HEK293T (cell line): Measurements from ENCODE around the gene LRP2BP.

Experiments used
- CTCF ChIA-PET: fragments of 350-600 bp; formaldehyde crosslinking; extraction: SDS; loops from one replicate; lab custom pipeline; 2021; ENCODE audit warnings: antibody characterized with exemption, inconsistent platforms; lab: Yijun Ruan, JAX
- POLR2A ChIA-PET: fragments of 350-600 bp; formaldehyde crosslinking; extraction: SDS; loops from one replicate; lab custom pipeline; 2020; ENCODE audit warnings: antibody characterized with exemption, inconsistent platforms; lab: Yijun Ruan, JAX
- DNase-seq: peaks from one replicate; pipeline ENCODE4 v3.0.0; 2012; ENCODE audit warnings: mixed read lengths; ENCODE audit errors: extremely low spot score
- ARNT ChIP-seq: fragments of 450-650 bp; IDR thresholded peaks from 2 replicates; pipeline ENCODE4 v1.6.1; 2017; ENCODE audit warnings: mild to moderate bottlenecking
- BHLHE40 ChIP-seq: fragments of 450-650 bp; IDR thresholded peaks from 2 replicates; pipeline ENCODE4 v1.6.1; 2016; ENCODE audit warnings: mild to moderate bottlenecking, moderate library complexity, borderline replicate concordance
- CTBP1 ChIP-seq: fragments of 450-650 bp; IDR thresholded peaks from 2 replicates; pipeline ENCODE4 v1.6.1; 2016; ENCODE audit warnings: borderline replicate concordance
- ELF4 ChIP-seq: fragments of 450-650 bp; IDR thresholded peaks from 2 replicates; pipeline ENCODE4 v1.6.1; 2017; ENCODE audit warnings: antibody characterized with exemption
- FOXA1 ChIP-seq: fragments of 450-650 bp; IDR thresholded peaks from 2 replicates; pipeline ENCODE4 v1.6.1; 2016; ENCODE audit warnings: mild to moderate bottlenecking
- FOXK2 ChIP-seq: fragments of 450-650 bp; IDR thresholded peaks from 2 replicates; pipeline ENCODE4 v1.6.1; 2016; ENCODE audit warnings: mild to moderate bottlenecking
- FOXM1 ChIP-seq: fragments of 450-650 bp; IDR thresholded peaks from 2 replicates; pipeline ENCODE4 v1.6.1; 2017; ENCODE audit warnings: mild to moderate bottlenecking, borderline replicate concordance
- HDGF ChIP-seq: fragments of 450-650 bp; IDR thresholded peaks from 2 replicates; pipeline ENCODE4 v1.6.1; 2017; ENCODE audit warnings: antibody characterized with exemption, borderline replicate concordance
- L3MBTL2 ChIP-seq: fragments of 450-650 bp; conservative IDR thresholded peaks from 2 replicates; pipeline ENCODE4 v1.6.1; 2016; ENCODE audit warnings: mild to moderate bottlenecking
- LEF1 ChIP-seq: fragments of 450-650 bp; IDR thresholded peaks from 2 replicates; pipeline ENCODE4 v1.6.1; 2017; ENCODE audit warnings: mild to moderate bottlenecking, borderline replicate concordance
- NFRKB ChIP-seq: fragments of 450-650 bp; IDR thresholded peaks from 2 replicates; pipeline ENCODE4 v1.6.1; 2016; ENCODE audit warnings: mild to moderate bottlenecking, moderate library complexity
- PKNOX1 ChIP-seq: fragments of 450-650 bp; IDR thresholded peaks from 2 replicates; pipeline ENCODE4 v1.6.1; 2016
- SP1 ChIP-seq: fragments of 450-650 bp; IDR thresholded peaks from 2 replicates; pipeline ENCODE4 v1.6.1; 2017
- SUZ12 ChIP-seq: fragments of 450-650 bp; IDR thresholded peaks from 2 replicates; pipeline ENCODE4 v1.6.1; 2016; ENCODE audit warnings: mild to moderate bottlenecking
- TARDBP ChIP-seq: fragments of 450-650 bp; IDR thresholded peaks from 2 replicates; pipeline ENCODE4 v1.6.1; 2016
- ZNF384 ChIP-seq: fragments of 450-650 bp; IDR thresholded peaks from 2 replicates; pipeline ENCODE4 v1.6.1; 2016

LRP2BP gene

GRCh38 chr4:185399466-185399865, 3.7 kb upstream of the LRP2BP start:
- no peak for DNase-seq
- CTCF ChIA-PET = no interaction called here
- no peak for TF ChIP-seq LEF1
- TF ChIP-seq FOXM1 = no peak
- TF ChIP-seq ARNT = no peak
- TF ChIP-seq ZNF384 = no peak
- no peak for TF ChIP-seq FOXK2
- TF ChIP-seq TARDBP = no peak
- no peak for TF ChIP-seq ELF4
- TF ChIP-seq FOXA1 = no peak
- TF ChIP-seq BHLHE40 = no peak
- TF ChIP-seq NFRKB = no peak
- no peak for TF ChIP-seq PKNOX1
- POLR2A ChIA-PET = no interaction called here

GRCh38 chr4:185398618-185399017, 2.9 kb upstream of the LRP2BP start:
- DNase-seq = no peak
- POLR2A ChIA-PET = no interaction called here
- CTCF ChIA-PET = interaction anchor here (1.0 kb wide), 1 partner anchor 199 kb away, joined by 3 read pairs; no protein-coding TSS in a partner anchor
- no peak for TF ChIP-seq SUZ12
- TF ChIP-seq FOXK2 = no peak
- no peak for TF ChIP-seq PKNOX1
- TF ChIP-seq CTBP1 = no peak
- no peak for TF ChIP-seq HDGF
- no peak for TF ChIP-seq FOXM1
- TF ChIP-seq TARDBP = no peak
- TF ChIP-seq BHLHE40 = no peak
- TF ChIP-seq SP1 = no peak
- TF ChIP-seq FOXA1 = no peak
- no peak for TF ChIP-seq NFRKB
- no peak for TF ChIP-seq ZNF384

- DNase-seq = peak; percentile 10
- TF ChIP-seq FOXK2 (no peak), SUZ12 (no peak), ZNF384 (no peak)
- ChIA-PET CTCF (no interaction called here), POLR2A (interaction anchor here (0.7 to 4.0 kb wide), 17 partner anchors 8 to 315 kb away, joined by 3 to 29 read pairs (median 3); partner anchors contain the start of gene UFSP2)
Observed at GRCh38 chr4:185396724-185397385, 1.1 kb upstream of the LRP2BP start, which contains the start of gene ANKRD37. Gene ANKRD37 (plus strand): TSS chr4:185396841. CDS start chr4:185396924, 83 bp downstream.

- TF ChIP-seq CTBP1 (no peak), BHLHE40 (no peak), NFRKB (no peak), FOXA1 (no peak), LEF1 (no peak), ELF4 (no peak), TARDBP (peak; percentile 85), HDGF (no peak), FOXK2 (no peak), ARNT (peak; percentile 99), PKNOX1 (no peak), SUZ12 (no peak), L3MBTL2 (peak; percentile 97), SP1 (no peak), ZNF384 (no peak), FOXM1 (no peak)
- CTCF ChIA-PET = no interaction called here
- peak; percentile 93 for DNase-seq
- POLR2A ChIA-PET = interaction anchor here (0.6 to 4.0 kb wide), 19 partner anchors 8 to 316 kb away, joined by 3 to 29 read pairs (median 4); partner anchors contain the start of gene UFSP2
Observed at GRCh38 chr4:185395956-185396723, 416 bp upstream of the LRP2BP start.

GRCh38 chr4:185394568-185395237, 1.0 kb downstream of the LRP2BP start:
- no peak for DNase-seq
- POLR2A ChIA-PET = interaction anchor here (0.6 to 4.0 kb wide), 6 partner anchors 10 to 185 kb away, joined by 3 to 29 read pairs (median 8); partner anchors contain the start of gene UFSP2
- CTCF ChIA-PET = interaction anchor here (0.7 to 1.0 kb wide), 2 partner anchors 10 to 68 kb away, joined by 3 read pairs; no protein-coding TSS in a partner anchor
- no peak for TF ChIP-seq ARNT
- TF ChIP-seq SUZ12 = no peak
- no peak for TF ChIP-seq CTBP1
- no peak for TF ChIP-seq BHLHE40

GRCh38 chr4:185392156-185392555, 3.6 kb downstream of the LRP2BP start:
- TF ChIP-seq BHLHE40 = no peak
- TF ChIP-seq SUZ12 = no peak
- no peak for TF ChIP-seq ARNT
- no peak for TF ChIP-seq FOXA1
- TF ChIP-seq HDGF = no peak
- no peak for TF ChIP-seq SP1
- TF ChIP-seq L3MBTL2 = no peak
- no peak for TF ChIP-seq PKNOX1
- TF ChIP-seq TARDBP = no peak
- no peak for TF ChIP-seq CTBP1
- TF ChIP-seq FOXK2 = no peak
- TF ChIP-seq ELF4 = no peak
- TF ChIP-seq LEF1 = no peak
- no peak for TF ChIP-seq NFRKB
- TF ChIP-seq FOXM1 = no peak
- TF ChIP-seq ZNF384 = no peak
- DNase-seq = no peak
- ChIA-PET POLR2A (no interaction called here), CTCF (no interaction called here)
